K562 (cell line): ENCODE measurements around the gene SLC25A1. TPM values are rescaled to one million over a fixed set of nuclear protein-coding genes. Genes with fewer than 3 reads are reported as not detected.
"Not testable (repeated sequence)": the region's sequence is repeated elsewhere in the genome, so short reads cannot be mapped to it uniquely, and the experiment has no call there.

Experiments
- ATAC-seq: fragments of 200-7000 bp; cut with Tn5 transposase; 3 replicates; pipeline ENCODE4 v1.9.1; 2020; ENCODE audit warnings: moderate library complexity
- BruUV-seq: library from RNA; stranded (reverse); fragments of 400-500 nt; replicated peaks from 2 replicates; lab custom pipeline; 2021; lab: Mats Ljungman, UMichigan
- CTCF ChIA-PET: fragments of 300-600 bp; formaldehyde crosslinking; extraction: SDS; loops from one replicate; lab custom pipeline; 2021; ENCODE audit warnings: low intra/inter-chr PET ratio; lab: Yijun Ruan, JAX
- POLR2A ChIA-PET: fragments of 300-600, 350-650 bp; sonication (Branson Sonifier 250); formaldehyde crosslinking; extraction: SDS; loops from one replicate; lab custom pipeline; 2021; ENCODE audit warnings: antibody characterized with exemption, inconsistent platforms; lab: Yijun Ruan, JAX
- DNase-seq, 4 experiments: peaks; one replicate each; pipeline versions ENCODE4 v3.0.0 to v3.0.0-alpha.2; 2011 to 2018; ENCODE audit warnings: low spot score in 3 of 4, mixed read lengths in 3 of 4; ENCODE audit errors: extremely low read depth in 1 of 4
- FAIRE-seq: peaks from 2 replicates; lab custom pipeline; 2011; peaks lifted over from hg19 to GRCh38; lab: Jason Lieb, UNC
- H2AFZ ChIP-seq: 2 replicates; pipeline ENCODE4 v1.6.0; 2011; ENCODE audit warnings: low read depth, low read length, control low read depth, inconsistent platforms
- H3K27ac ChIP-seq: fragments of 200-600 bp; 3 replicates; pipeline ENCODE4 v1.8.0; 2011; ENCODE audit warnings: low read depth, mild to moderate bottlenecking, control low read depth, inconsistent platforms, low read length, moderate library complexity, mixed read lengths; ENCODE audit errors: extremely low read depth
- H3K27me3 ChIP-seq, 2 experiments: fragments of 300-600 bp in 1 of 2; 2 replicates in 1 of 2; 3 replicates in 1 of 2; pipeline versions ENCODE4 v1.6.0 to v1.8.0; 2011; ENCODE audit warnings: inconsistent platforms in 2 of 2, low read length in 2 of 2, mild to moderate bottlenecking in 1 of 2, mixed read lengths in 1 of 2, moderate library complexity in 1 of 2; ENCODE audit not compliant: control insufficient read depth in 2 of 2, insufficient read depth in 2 of 2
- H3K36me3 ChIP-seq: fragments of 300-600 bp; 3 replicates; pipeline ENCODE4 v1.8.0; 2011; ENCODE audit warnings: mild to moderate bottlenecking, low read length, inconsistent platforms; ENCODE audit not compliant: control insufficient read depth, insufficient read depth
- H3K4me1 ChIP-seq, 2 experiments: fragments of 200-600 bp in 1 of 2; replicated peaks in 1 of 2; 2 replicates in 1 of 2; 3 replicates in 1 of 2; pipeline versions ENCODE4 v1.5.1 to v1.8.0; 2011; ENCODE audit warnings: inconsistent platforms in 2 of 2, low read length in 2 of 2, mild to moderate bottlenecking in 1 of 2, mixed read lengths in 1 of 2, moderate library complexity in 1 of 2; ENCODE audit not compliant: control insufficient read depth in 2 of 2, insufficient read depth in 2 of 2
- H3K4me2 ChIP-seq: 2 replicates; pipeline ENCODE4 v1.6.1; 2011; ENCODE audit warnings: low read length, control low read depth, inconsistent platforms, mixed read lengths; ENCODE audit not compliant: insufficient read depth
- H3K4me3 ChIP-seq: fragments of 200-600 bp; sonication (generic), shearing (Covaris generic); 2 replicates; pipeline ENCODE4 v1.5.1; 2016; ENCODE audit warnings: control low read depth, inconsistent platforms
- H3K79me2 ChIP-seq: fragments of 200-600 bp; 3 replicates; pipeline ENCODE4 v1.8.0; 2011; ENCODE audit warnings: low read length, inconsistent platforms; ENCODE audit not compliant: control insufficient read depth, insufficient read depth
- H3K9ac ChIP-seq, 2 experiments: 2 replicates each; pipeline versions ENCODE4 v1.6.0 to v1.6.1; 2011; ENCODE audit warnings: low read depth in 2 of 2, low read length in 2 of 2, control low read depth in 1 of 2, inconsistent platforms in 1 of 2, mild to moderate bottlenecking in 1 of 2, mixed read lengths in 1 of 2; ENCODE audit not compliant: insufficient read depth in 1 of 2
- H3K9me1 ChIP-seq: one replicate; pipeline ENCODE4 v1.6.0; 2011; ENCODE audit warnings: inconsistent platforms, mild to moderate bottlenecking, low read length, moderate library complexity; ENCODE audit not compliant: control insufficient read depth, insufficient read depth
- H3K9me3 ChIP-seq: replicated peaks from 2 replicates; pipeline ENCODE4 v1.5.1; 2011; ENCODE audit warnings: low read depth, low read length, inconsistent platforms; ENCODE audit not compliant: control insufficient read depth, insufficient read depth
- H4K20me1 ChIP-seq: replicated peaks from 2 replicates; pipeline ENCODE4 v1.6.1; 2011; ENCODE audit warnings: low read length, inconsistent platforms, mixed read lengths; ENCODE audit not compliant: control insufficient read depth, insufficient read depth
- CEBPB ChIP-seq: fragments of 450-650 bp; IDR thresholded peaks from 2 replicates; pipeline ENCODE4 v1.6.1; 2016; ENCODE audit warnings: missing genetic modification characterization, missing compliant biosample characterization
- CEBPG ChIP-seq, 3 experiments: fragments of 200-800 bp in 1 of 3; sonication (Bioruptor generic) in 1 of 3; sonication (generic) in 1 of 3; formaldehyde crosslinking in 1 of 3; IDR thresholded peaks in 2 of 3; conservative IDR thresholded peaks in 1 of 3; 2 replicates each; pipeline versions ENCODE4 v1.6.1 to v1.8.0; 2016 to 2022; ENCODE audit warnings: missing compliant biosample characterization in 2 of 3, missing genetic modification characterization in 2 of 3, mild to moderate bottlenecking in 1 of 3, missing genetic modification reagents in 1 of 3
- EP300 ChIP-seq: IDR thresholded peaks from 2 replicates; pipeline ENCODE4 v1.6.1; 2012; ENCODE audit warnings: low read length, improper control_type of control experiment
- FOXA3 ChIP-seq, 2 experiments: fragments of 450-650 bp in 1 of 2; sonication (generic) in 1 of 2; formaldehyde crosslinking; IDR thresholded peaks in 1 of 2; conservative IDR thresholded peaks in 1 of 2; 2 replicates each; pipeline versions ENCODE4 v1.4.0 to v1.8.0; 2020 to 2022; ENCODE audit warnings: mild to moderate bottlenecking in 2 of 2, missing genetic modification reagents in 1 of 2
- HLTF ChIP-seq: fragments of 450-650 bp; IDR thresholded peaks from 2 replicates; pipeline ENCODE4 v1.6.1; 2016
- ILF3 ChIP-seq: fragments of 450-650 bp; IDR thresholded peaks from 2 replicates; pipeline ENCODE4 v1.6.1; 2018; ENCODE audit warnings: antibody characterized with exemption, mild to moderate bottlenecking, moderate library complexity, borderline replicate concordance
- JUND ChIP-seq, 2 experiments: IDR thresholded peaks; 2 replicates in 1 of 2; 3 replicates in 1 of 2; pipeline ENCODE4 v1.6.1; 2011; ENCODE audit warnings: borderline replicate concordance in 2 of 2, low read depth in 2 of 2, low read length in 2 of 2, improper control_type of control experiment in 1 of 2, missing biosample characterization in 1 of 2, missing genetic modification characterization in 1 of 2, missing genetic modification reagents in 1 of 2
- MTA3 ChIP-seq: fragments of 450-650 bp; formaldehyde crosslinking; IDR thresholded peaks from 2 replicates; pipeline ENCODE4 v1.6.1; 2017; ENCODE audit warnings: mild to moderate bottlenecking, borderline replicate concordance
- MXD1 ChIP-seq: fragments of 250-450 bp; sonication (Bioruptor Pico); IDR thresholded peaks from 2 replicates; pipeline ENCODE4 v1.8.0; 2021; ENCODE audit warnings: borderline replicate concordance, mild to moderate bottlenecking, moderate library complexity; ENCODE audit not compliant: poor library complexity, severe bottlenecking
- ZNF224 ChIP-seq: sonication (generic); formaldehyde crosslinking; IDR thresholded peaks from 2 replicates; pipeline ENCODE4 v1.8.0; 2022; ENCODE audit warnings: mild to moderate bottlenecking, missing genetic modification reagents
- ZNF324 ChIP-seq: fragments of 250-450 bp; sonication (Bioruptor Pico); IDR thresholded peaks from 2 replicates; pipeline ENCODE4 v1.4.0; 2020; ENCODE audit warnings: mild to moderate bottlenecking
- ZNF764 ChIP-seq: fragments of 250-450 bp; sonication (Bioruptor Pico); IDR thresholded peaks from 2 replicates; pipeline ENCODE4 v1.4.0; 2020; ENCODE audit warnings: low read depth, mild to moderate bottlenecking, moderate library complexity
- WGBS: fragments of 100-300 bp; shearing (Covaris generic); methylation state at CpG from one replicate; pipeline ENCODE4 v1.1.6; 2016; ENCODE audit warnings: low coverage, mixed read lengths; ENCODE audit not compliant: insufficient coverage; ENCODE audit errors: missing lambda C conversion rate; 5-methylcytosine and 5-hydroxymethylcytosine counted together
- in situ Hi-C: fragments of 300-500 bp; cut with MboI; formaldehyde crosslinking; loops from 4 replicates; pipeline ENCODE4 v1.15.0; 2018; ENCODE audit warnings: inconsistent platforms, mixed read lengths
- intact Hi-C: fragments of 100-400 bp; cut with micrococcal nuclease; formaldehyde crosslinking; loops from 2 replicates; pipeline ENCODE4 v1.14.2; 2022
- polyA plus RNA-seq, 8 experiments: library from polyadenylated mRNA; depleted of rRNA in 4 of 8; stranded (reverse) in 5 of 8; unstranded in 3 of 8; fragments of >200 nt; fragmentation: Nextera tagmentation in 2 of 8; fragmentation: Illumina TruSeq in 1 of 8; extraction: Ambion mirVana in 2 of 8; extraction: Trizol in 1 of 8; gene quantifications; 2 replicates each; pipeline versions ENCODE4 v1.2.1 to v1.2.3, GENCODE V29; 2011 to 2014; ENCODE audit warnings: inconsistent platforms in 1 of 8, missing spikeins in 1 of 8
- total RNA-seq, 7 experiments: library from RNA; depleted of rRNA in 6 of 7; stranded (reverse); fragments of >200 nt in 6 of 7; fragmentation: Illumina TruSeq in 2 of 7; extraction: Trizol in 2 of 7; gene quantifications; 2 replicates each; pipeline versions ENCODE4 v1.2.1 to v1.2.3, GENCODE V29; 2011 to 2021; ENCODE audit warnings: low replicate concordance in 1 of 7
- TF ChIP-seq, protein P1 (sequence below), 2 experiments: fragments of 450-650 bp in 1 of 2; sonication (generic) in 1 of 2; formaldehyde crosslinking in 1 of 2; IDR thresholded peaks in 1 of 2; conservative IDR thresholded peaks in 1 of 2; 2 replicates each; pipeline versions ENCODE4 v1.6.1 to v1.8.1; 2016 to 2023; ENCODE audit warnings: mild to moderate bottlenecking in 2 of 2, moderate library complexity in 2 of 2, inconsistent platforms in 1 of 2, missing genetic modification reagents in 1 of 2

The SLC25A1 gene
- total and polyA plus RNA-seq, 9 of the 15 experiments (the other 6 are each of a cell fraction or from before 2014, with no cell fraction given), result 11.0 to 408 (median 110) TPM

- TF ChIP-seq ZNF764 (no peak), ZNF224 (no peak), HLTF (peak; percentile 92), ILF3 (no peak), CEBPG (CRISPR knock-in tag; IDR thresholded peaks at IDR 0.05) (no peak), CEBPG (tag; conservative IDR thresholded peaks at IDR 0.05 in 1 of 2, IDR thresholded peaks at IDR 0.05 in 1 of 2) (no peak), JUND (IDR thresholded peaks at IDR 0.05; ENCODE audit: borderline replicate concordance, low read depth, low read length) (no peak), JUND (tag; IDR thresholded peaks at IDR 0.05; ENCODE audit: borderline replicate concordance, low read depth, low read length) (no peak), MXD1 (CRISPR knock-in tag) (no peak), MTA3 (no peak), EP300 (no peak), ZNF324 (CRISPR knock-in tag) (no peak)
These were observed 14.1 kb downstream of the SLC25A1 start (continued) for GRCh38 chr22:19164425-19164824.

DNA sequence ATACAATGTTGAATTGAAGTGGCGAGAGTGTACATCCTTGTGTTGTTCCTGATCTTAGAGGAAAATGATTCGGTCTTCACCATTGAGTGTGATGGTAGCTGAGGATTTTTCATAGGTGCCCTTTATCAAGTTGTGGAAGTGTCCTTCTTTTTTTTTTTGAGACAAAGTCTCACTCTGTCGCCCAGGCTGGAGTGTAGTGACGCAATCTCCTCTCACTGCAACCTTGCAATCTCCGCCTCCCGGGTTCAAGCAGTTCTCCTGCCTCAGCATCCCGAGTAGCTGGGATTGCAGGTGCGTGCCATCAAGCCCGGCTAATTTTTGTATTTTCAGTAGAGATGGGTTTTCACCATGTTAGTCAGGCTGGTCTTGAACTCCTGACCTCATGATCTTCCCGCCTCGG is 19.9 kb downstream of the SLC25A1 start:
- H2AFZ ChIP-seq, H3K4me2 ChIP-seq, H3K4me3 ChIP-seq, in situ Hi-C loops, H3K9me1 ChIP-seq, BruUV-seq, H3K36me3 ChIP-seq, intact Hi-C loops, H3K4me1 ChIP-seq, H3K9ac ChIP-seq, CTCF ChIA-PET, H3K79me2 ChIP-seq, DNase-seq, H3K9me3 ChIP-seq, FAIRE-seq, H4K20me1 ChIP-seq, ATAC-seq, H3K27ac ChIP-seq: not testable (repeated sequence)
- WGBS, result 20% methylated on average over 11 of the region's 11 CpGs
- H3K27me3 ChIP-seq, result peaks cover 29 to 56% of the 10 kb centered on the region in 2 experiments
- POLR2A ChIA-PET, result interaction anchor here (0.7 to 6.8 kb wide), 5 partner anchors 9 to 321 kb away, joined by 3 to 64 read pairs (median 3); partner anchors contain the start of genes CDC45, ESS2 and UFD1
- TF ChIP-seq CEBPB (tag) (peak; percentile 84), FOXA3 (CRISPR knock-in tag; conservative IDR thresholded peaks at IDR 0.05 in 1 of 2, IDR thresholded peaks at IDR 0.05 in 1 of 2) (peak in 1 of 2 experiments; percentile 52; a peak in 1 of 4 replicates), CEBPG (CRISPR knock-in tag; IDR thresholded peaks at IDR 0.05) (peak; percentile 73), CEBPG (tag; conservative IDR thresholded peaks at IDR 0.05 in 1 of 2, IDR thresholded peaks at IDR 0.05 in 1 of 2) (peak; percentile 44 to 74; a peak in 2 of 4 replicates)
- TF ChIP-seq, protein P1, sequence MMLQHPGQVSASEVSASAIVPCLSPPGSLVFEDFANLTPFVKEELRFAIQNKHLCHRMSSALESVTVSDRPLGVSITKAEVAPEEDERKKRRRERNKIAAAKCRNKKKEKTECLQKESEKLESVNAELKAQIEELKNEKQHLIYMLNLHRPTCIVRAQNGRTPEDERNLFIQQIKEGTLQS (IDR thresholded peaks at IDR 0.05), result peak; percentile 78
- TF ChIP-seq, protein P1 (CRISPR knock-in tag; conservative IDR thresholded peaks at IDR 0.05), result not testable (repeated sequence)
